Parathyroid adenoma (tissue), 2 donors: ENCODE measurements around the gene FEM1B.

Experiments used
- H2AFZ ChIP-seq: fragments of 300-600 bp; sonication (generic); one replicate; pipeline ENCODE4 v1.7.0; 2017; ENCODE audit warnings: antibody characterized with exemption, mild to moderate bottlenecking
- H3K27ac ChIP-seq: fragments of 300-600 bp; sonication (generic); one replicate; pipeline ENCODE4 v1.7.0; 2017
- H3K27me3 ChIP-seq: fragments of 300-600 bp; sonication (generic); one replicate; pipeline ENCODE4 v1.7.0; 2017; ENCODE audit warnings: low read length; ENCODE audit not compliant: control insufficient read depth, insufficient read depth
- H3K36me3 ChIP-seq: fragments of 300-600 bp; sonication (generic); one replicate; pipeline ENCODE4 v1.7.0; 2017; ENCODE audit warnings: low read length; ENCODE audit not compliant: control insufficient read depth, insufficient read depth
- H3K4me1 ChIP-seq: fragments of 300-600 bp; sonication (generic); one replicate; pipeline ENCODE4 v1.7.0; 2017; ENCODE audit warnings: control low read depth
- H3K4me2 ChIP-seq: fragments of 300-600 bp; sonication (generic); one replicate; pipeline ENCODE4 v1.7.0; 2017; ENCODE audit warnings: low read length
- H3K4me3 ChIP-seq: fragments of 300-600 bp; sonication (generic); one replicate; pipeline ENCODE4 v1.7.0; 2017; ENCODE audit warnings: low read depth, low read length
- H3K79me2 ChIP-seq: fragments of 300-600 bp; sonication (generic); one replicate; pipeline ENCODE4 v1.7.0; 2017; ENCODE audit warnings: control low read depth
- H3K9ac ChIP-seq: fragments of 300-600 bp; sonication (generic); one replicate; pipeline ENCODE4 v1.7.0; 2017; ENCODE audit warnings: mild to moderate bottlenecking
- H3K9me3 ChIP-seq: fragments of 300-600 bp; sonication (generic); one replicate; pipeline ENCODE4 v1.7.0; 2017; ENCODE audit warnings: low read length; ENCODE audit not compliant: control insufficient read depth
- TF ChIP-seq, protein P1 (sequence below): fragments of 300-600 bp; sonication (generic); IDR thresholded peaks from one replicate; pipeline ENCODE4 v1.7.0; 2017; ENCODE audit warnings: antibody characterized with exemption, mild to moderate bottlenecking
- donor health status: primary hyperparathyroidism.

The FEM1B gene

DNA sequence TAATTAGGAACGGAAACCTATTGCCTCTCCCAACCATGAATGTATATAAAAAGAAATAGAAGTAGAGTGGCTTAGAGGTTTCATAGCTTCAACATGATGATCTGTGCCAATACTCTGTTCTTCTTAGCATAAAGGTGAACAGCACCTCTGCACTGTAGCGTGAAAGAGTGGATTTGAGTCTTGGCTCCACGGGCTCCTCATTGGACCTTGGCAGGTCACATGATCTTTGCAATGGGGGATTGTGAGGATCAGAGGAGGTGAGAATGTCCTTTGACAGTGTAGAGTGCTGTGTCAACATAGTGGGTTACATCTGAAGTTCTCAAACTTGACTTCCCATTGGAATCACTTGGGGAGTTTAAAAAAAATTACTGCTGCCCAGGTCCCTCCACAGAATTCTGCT is 51.4 kb downstream of the FEM1B start:
- Histone ChIP-seq H3K4me3 (no peak overlapping the region), H3K27me3 (no peaks in the 10 kb centered on the region), H2AFZ (no peak overlapping the region), H3K4me1 (no peaks in the 10 kb centered on the region), H3K9me3 (no peaks in the 10 kb centered on the region), H3K79me2 (no peaks in the 10 kb centered on the region), H3K27ac (no peak overlapping the region), H3K4me2 (no peak overlapping the region), H3K9ac (no peak overlapping the region), H3K36me3 (no peaks in the 10 kb centered on the region)
- TF ChIP-seq, protein P1, sequence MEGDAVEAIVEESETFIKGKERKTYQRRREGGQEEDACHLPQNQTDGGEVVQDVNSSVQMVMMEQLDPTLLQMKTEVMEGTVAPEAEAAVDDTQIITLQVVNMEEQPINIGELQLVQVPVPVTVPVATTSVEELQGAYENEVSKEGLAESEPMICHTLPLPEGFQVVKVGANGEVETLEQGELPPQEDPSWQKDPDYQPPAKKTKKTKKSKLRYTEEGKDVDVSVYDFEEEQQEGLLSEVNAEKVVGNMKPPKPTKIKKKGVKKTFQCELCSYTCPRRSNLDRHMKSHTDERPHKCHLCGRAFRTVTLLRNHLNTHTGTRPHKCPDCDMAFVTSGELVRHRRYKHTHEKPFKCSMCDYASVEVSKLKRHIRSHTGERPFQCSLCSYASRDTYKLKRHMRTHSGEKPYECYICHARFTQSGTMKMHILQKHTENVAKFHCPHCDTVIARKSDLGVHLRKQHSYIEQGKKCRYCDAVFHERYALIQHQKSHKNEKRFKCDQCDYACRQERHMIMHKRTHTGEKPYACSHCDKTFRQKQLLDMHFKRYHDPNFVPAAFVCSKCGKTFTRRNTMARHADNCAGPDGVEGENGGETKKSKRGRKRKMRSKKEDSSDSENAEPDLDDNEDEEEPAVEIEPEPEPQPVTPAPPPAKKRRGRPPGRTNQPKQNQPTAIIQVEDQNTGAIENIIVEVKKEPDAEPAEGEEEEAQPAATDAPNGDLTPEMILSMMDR = no peak

DNA sequence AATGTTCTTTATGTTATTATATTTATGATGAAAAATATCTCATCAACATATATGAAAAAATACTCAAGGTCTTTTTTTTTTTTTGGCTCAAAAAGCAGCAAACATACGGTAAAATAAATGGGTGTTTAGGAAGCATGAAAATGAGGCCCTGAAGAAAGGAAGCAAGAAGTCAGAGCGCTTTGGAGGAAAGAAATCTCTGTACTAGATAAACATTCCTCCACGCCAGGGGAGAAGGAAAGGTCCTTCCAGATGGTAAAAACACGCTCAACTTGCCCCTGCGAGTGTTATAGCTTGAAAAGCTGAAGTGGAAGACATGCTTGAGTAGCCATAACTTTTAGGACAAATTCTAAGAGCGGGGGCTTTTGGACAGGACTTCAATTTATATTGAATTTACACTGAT is 52.9 kb downstream of the FEM1B start:
- H3K27me3 ChIP-seq = no peaks in the 10 kb centered on the region
- no peak overlapping the region for H3K27ac ChIP-seq
- no peak overlapping the region for H3K4me3 ChIP-seq
- H3K4me2 ChIP-seq = no peak overlapping the region
- no peaks in the 10 kb centered on the region for H3K9me3 ChIP-seq
- no peaks in the 10 kb centered on the region for H3K36me3 ChIP-seq
- no peaks in the 10 kb centered on the region for H3K4me1 ChIP-seq
- no peak overlapping the region for H2AFZ ChIP-seq
- TF ChIP-seq, protein P1 = no peak
- no peaks in the 10 kb centered on the region for H3K79me2 ChIP-seq
- no peak overlapping the region for H3K9ac ChIP-seq

DNA sequence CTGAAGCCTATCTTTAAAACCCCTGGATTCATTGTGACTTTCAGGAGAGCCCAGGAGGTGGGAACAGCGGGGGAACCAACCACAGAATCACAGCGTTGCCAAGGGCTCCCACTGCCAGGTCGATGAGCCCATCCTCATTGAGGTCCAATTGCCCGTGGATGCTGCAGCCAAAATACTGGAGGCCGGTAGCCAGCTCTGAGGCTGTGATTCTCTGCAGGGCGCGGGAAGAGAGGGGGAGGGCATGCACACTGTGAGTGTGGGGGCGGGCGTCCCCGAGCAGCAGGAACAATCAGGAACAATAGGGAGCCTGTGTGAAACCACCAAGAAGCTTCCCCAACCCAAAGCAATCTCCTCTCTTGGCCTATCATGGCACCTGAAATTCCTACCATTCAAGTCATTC is 53.4 kb downstream of the FEM1B start:
- Histone ChIP-seq H2AFZ (no peak overlapping the region), H3K4me3 (no peak overlapping the region), H3K27ac (no peak overlapping the region), H3K9ac (no peak overlapping the region), H3K27me3 (no peaks in the 10 kb centered on the region), H3K9me3 (no peaks in the 10 kb centered on the region), H3K36me3 (no peaks in the 10 kb centered on the region), H3K4me1 (no peaks in the 10 kb centered on the region), H3K79me2 (no peaks in the 10 kb centered on the region), H3K4me2 (no peak overlapping the region)
- TF ChIP-seq, protein P1 = no peak

DNA sequence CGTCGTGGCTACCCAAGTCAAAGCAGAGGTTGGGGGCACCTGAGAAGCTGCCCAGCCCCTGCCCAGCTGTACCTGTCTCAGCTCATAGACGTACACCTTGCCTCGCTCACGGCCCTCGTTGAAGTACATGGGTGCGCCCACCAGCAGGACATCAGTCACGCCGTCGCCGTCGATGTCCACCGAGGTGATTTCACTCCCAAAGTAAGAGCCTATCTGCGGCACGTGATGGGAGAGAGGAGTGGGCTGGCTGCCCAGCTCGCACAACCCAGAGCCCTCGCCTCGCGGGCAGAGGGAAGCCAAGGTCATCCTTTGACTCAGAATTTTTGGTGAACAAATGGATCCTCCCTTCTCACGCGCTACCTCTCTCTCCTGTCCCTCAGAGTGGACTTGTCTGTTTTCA is 54.7 kb downstream of the FEM1B start:
- H3K9me3 ChIP-seq = no peaks in the 10 kb centered on the region
- TF ChIP-seq, protein P1 = no peak
- no peak overlapping the region for H2AFZ ChIP-seq
- H3K4me3 ChIP-seq = no peak overlapping the region
- no peaks in the 10 kb centered on the region for H3K79me2 ChIP-seq
- no peaks in the 10 kb centered on the region for H3K36me3 ChIP-seq
- no peak overlapping the region for H3K27ac ChIP-seq
- no peaks in the 10 kb centered on the region for H3K4me1 ChIP-seq
- no peaks in the 10 kb centered on the region for H3K27me3 ChIP-seq
- H3K4me2 ChIP-seq = no peak overlapping the region
- no peak overlapping the region for H3K9ac ChIP-seq

DNA sequence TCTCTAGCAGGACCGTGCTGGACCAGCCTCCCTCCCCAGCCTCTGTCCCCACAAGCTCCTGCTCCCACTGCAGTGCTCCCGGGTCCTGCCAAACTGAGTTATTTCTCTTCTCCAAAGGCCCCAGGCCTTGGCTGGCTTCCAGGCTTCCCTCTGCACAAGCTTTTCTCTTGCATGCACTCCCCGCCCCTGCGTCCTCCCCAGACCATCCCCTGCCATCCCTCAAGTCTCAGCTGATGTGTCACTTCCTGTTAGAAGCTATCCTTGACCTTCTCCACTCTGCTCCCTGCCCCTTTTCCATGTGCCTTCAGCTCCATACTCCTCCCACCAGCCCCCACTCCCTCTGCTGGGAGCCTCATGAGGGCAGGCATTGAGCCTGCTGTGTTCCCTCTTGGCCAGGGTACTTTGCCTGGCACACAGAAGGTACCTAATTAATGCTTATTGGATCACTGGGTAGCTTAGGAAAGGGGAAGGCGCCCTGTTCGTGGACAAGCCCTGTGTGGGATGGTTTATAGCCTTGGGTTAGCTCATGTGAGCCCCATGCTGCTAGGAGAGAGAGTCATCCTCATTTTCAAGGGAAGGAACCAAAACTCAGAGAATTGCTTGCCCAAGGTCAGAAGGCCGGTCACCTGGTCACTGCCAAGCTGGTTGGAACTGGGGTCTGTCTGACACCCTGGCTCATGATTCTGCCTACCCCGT is 56.4 kb downstream of the FEM1B start:
- no peaks in the 10 kb centered on the region for H3K36me3 ChIP-seq
- H3K9ac ChIP-seq = no peak overlapping the region
- H3K4me3 ChIP-seq = no peak overlapping the region
- H3K27me3 ChIP-seq = no peaks in the 10 kb centered on the region
- no peaks in the 10 kb centered on the region for H3K79me2 ChIP-seq
- H3K9me3 ChIP-seq = no peaks in the 10 kb centered on the region
- TF ChIP-seq, protein P1 = no peak
- H3K4me2 ChIP-seq = no peak overlapping the region
- H2AFZ ChIP-seq = no peak overlapping the region
- no peaks in the 10 kb centered on the region for H3K4me1 ChIP-seq
- no peak overlapping the region for H3K27ac ChIP-seq
